Stimulated activated CD4-positive, alpha-beta T cell treated with anti-CD3 and anti-CD28 coated beads, TNF-alpha, amount 100 ng/mL, for 24 hours (primary cell): ENCODE data around the gene HMGN5.

Experiments
- DNase-seq, 3 experiments: peaks; one replicate each; pipeline ENCODE4 v3.0.0-alpha.2; 2020; ENCODE audit warnings: low read depth in 3 of 3

The HMGN5 gene, protein sequence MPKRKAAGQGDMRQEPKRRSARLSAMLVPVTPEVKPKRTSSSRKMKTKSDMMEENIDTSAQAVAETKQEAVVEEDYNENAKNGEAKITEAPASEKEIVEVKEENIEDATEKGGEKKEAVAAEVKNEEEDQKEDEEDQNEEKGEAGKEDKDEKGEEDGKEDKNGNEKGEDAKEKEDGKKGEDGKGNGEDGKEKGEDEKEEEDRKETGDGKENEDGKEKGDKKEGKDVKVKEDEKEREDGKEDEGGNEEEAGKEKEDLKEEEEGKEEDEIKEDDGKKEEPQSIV

DNA sequence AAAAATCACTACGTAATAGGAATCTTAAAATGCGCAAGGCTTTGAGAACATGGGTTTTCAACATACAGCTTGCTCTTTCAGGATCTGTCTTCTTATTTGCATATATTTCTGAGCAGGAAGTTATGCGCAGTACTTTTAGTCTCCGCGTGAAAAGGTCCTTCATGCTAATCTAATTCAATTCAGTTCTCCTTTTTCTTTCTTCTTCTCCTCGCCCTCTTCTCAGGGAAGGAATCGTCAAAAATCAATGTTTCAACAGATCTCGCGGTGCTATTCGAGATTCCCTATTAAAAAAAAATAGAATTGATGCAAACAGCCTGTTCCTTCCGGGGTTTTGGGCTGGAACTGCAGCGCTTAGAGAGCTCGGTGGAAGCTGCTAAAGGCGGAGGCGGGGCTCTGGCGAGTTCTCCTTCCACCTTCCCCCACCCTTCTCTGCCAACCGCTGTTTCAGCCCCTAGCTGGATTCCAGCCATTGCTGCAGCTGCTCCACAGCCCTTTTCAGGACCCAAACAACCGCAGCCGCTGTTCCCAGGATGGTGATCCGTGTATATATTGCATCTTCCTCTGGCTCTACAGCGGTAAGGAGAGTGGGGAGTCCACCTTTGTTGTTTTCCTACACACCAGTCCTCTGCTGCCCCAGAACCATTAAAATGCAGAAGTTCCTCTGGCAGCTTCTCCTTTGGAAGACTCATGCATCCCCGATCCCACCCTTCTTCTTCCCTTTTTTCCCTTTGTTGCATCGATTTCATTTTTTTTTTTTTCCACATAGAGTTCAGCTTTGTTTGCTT lies at the start of gene HMGN5, which contains the start of gene SH3BGRL:
HMGN5 (minus strand) TSS at position 243 of the 785 bp plus-strand sequence. CDS start 80,364 bp downstream, outside the sequence.
SH3BGRL (plus strand) TSS at position 432 of the 785 bp plus-strand sequence; CDS start at position 531, 99 bp downstream.
- DNase-seq, result peak; percentile 30 to 64 (median 47)

DNA sequence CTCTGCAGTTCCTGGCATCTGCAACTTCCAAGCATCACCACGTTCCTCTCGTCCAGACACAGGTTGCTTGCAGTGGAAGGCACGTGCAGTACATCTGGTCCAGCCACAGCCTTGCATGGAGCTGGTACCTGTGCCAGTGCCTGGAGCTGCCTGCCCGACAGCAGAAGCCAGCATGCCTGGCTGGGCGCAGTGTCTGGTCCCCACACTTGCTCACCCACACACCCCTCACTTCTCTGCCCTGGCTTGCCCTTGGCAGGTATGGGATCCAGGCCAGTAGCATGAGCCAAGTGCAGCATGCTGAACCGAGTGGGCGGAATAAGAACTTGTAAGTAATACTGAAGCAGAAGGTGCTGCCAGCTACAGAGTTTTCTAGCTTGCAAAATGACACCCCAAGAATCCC lies 40.0 kb upstream of the HMGN5 start:
- no peak for DNase-seq

DNA sequence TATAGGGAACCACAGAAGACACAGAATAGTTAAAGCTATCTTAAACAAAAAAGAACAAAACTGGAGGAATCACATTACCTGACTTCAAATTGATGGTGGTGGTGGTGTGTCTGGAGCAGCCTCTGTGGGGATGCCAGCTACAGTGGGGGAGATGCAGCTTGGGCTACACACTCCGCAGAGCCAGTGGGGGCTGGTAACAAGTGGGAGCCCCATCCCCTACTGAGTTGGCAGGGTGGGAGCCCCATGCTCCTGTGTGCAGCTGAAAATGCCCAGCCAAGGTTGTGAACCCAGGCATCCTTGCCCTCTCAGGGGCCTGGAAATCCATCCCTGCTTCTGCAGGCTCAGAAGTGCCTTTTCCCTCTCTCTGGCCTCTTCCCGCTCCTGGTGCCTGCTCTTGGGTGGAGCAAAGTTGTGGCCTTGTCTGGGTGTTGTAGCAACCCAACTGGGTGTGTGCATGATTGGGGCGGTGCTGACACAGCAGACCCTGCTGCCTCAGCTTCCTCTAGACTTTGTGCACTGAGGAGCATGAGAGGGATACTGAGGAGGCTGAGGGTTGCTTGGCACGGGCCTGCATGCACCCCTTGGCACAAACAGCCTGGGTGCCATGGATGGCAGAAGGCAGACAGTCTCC lies 39.1 kb upstream of the HMGN5 start:
- DNase-seq, result no peak

DNA sequence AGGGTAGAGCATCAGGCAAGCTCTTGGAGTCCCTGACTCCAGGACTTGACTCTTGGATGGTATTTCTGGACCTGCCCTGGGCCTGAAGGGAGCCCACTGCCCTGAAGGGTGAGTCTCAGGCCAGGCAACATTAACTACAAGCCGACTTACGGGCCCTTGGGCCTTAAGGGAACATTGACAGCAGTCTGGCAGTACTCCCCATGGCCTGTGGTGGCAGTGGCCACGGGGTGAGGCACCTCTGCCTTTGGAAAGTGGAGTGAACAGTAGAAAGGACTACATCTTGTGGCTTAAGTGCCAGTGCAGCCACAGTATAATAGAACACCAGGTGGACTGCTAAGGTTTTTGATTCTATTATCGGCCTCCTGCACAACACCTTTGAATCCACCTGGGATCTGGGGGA lies 36.5 kb upstream of the HMGN5 start:
- no peak for DNase-seq

DNA sequence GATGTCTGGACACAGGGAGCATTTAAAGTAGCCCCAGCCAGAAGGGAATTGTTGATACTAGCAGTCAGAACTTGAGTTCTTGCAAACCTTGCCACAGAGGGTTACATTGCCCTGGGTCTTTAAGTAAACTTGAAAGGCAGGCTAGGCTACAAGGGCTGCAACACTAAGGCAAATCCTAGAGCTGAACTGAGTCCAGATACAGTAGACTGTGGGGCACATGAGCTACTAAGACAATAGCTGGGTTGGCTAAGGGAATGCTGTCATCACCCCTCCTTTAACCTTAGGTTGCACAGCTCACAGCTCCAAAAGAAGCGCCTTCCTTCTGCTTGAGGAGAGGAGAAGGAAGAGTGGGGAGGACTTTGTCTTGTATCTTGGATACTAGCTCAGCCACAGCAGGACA lies 35.8 kb upstream of the HMGN5 start:
- no peak for DNase-seq

DNA sequence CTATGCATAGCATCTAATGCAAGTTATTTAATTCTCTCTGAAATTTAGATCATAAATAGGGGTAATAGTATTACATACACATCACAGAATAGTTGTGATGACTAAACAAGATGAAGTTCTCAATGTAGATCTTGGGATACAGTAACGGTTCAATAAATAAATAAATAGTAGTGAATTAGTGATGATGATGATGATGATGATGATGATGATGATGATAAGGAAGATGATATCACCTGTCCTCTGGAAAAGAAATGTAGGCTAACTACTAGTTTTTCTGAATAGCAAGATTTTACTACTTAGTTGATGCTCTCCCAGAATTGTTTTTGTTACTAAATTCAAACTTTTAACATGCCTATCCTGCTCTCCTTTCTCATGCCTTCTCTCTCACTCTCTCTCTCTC lies 30.5 kb upstream of the HMGN5 start:
- no peak for DNase-seq

DNA sequence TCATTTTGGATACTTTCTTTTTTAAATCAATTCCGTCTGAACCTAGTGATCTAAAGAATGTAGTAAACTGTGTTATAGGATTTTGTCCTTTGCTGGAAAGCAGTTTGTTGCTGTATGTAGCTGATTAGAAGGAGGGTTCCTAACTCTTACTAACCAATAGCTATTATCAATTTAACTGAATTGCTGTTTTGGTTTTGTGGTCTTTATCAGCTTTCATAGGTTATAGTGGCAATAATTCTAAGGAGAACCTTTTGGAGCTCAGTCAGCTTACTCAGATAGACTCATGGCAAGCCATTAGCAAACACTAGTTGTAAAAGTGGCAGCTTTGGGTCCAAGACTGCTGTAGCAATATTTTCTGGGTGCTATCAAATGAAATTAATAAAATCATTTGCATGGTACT lies 29.8 kb upstream of the HMGN5 start:
- no peak for DNase-seq

DNA sequence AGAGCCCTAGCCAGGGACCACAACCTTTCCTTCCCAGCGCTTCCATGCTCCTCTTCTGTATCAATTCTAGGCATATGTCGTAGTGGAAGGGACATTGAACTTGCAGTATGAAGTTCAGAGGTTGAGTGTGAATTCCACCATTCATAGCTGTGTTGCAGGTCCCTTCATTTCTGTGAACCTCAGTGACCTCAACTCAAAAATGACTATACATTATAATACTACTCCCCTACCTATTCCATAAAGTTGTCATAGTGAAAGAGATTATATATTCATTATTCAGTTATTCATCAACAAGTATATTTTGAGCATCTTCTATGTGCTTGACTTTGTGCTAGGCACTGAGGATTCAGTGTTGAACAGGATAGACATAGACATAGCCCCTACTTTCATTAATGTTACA lies 28.2 kb upstream of the HMGN5 start:
- no peak for DNase-seq

DNA sequence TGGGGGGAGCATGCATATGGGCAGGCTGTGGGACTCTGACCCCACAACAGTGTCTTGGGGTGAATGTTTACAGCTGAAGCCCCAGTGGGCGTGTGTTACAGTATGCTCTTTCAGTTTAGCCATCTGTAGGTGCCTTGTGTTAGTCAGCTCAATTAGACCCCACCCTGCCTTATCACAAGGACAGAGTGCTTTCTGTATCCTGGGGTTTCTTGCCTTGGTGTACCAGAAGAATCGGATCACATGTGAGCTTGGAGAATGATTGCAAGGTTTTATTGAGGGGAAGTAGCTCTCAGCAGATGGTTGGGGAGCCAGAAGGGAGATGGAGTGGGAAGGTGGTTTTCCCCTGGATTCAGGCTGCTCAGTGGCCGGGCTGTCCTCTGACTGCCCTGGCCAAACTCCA lies 27.5 kb upstream of the HMGN5 start:
- DNase-seq, result no peak

DNA sequence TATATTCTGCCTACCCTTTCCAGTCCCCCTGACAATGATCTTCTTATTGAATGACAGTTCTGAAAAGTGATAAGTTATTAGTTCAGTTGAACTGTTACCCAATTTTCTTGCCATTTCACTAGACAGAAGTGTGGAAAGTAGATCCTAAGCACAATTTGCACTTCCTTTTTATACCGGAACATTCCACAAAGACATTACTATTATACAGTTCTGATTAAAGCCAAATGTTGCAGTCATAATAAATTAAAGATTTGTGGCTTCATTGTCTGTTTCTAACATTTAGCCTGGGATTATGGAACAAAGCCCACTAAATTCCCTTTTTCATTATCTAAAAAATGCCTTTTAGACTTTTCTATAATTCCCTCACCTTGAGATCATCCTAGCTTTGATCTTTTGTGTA lies 14.0 kb upstream of the HMGN5 start:
- no peak for DNase-seq

DNA sequence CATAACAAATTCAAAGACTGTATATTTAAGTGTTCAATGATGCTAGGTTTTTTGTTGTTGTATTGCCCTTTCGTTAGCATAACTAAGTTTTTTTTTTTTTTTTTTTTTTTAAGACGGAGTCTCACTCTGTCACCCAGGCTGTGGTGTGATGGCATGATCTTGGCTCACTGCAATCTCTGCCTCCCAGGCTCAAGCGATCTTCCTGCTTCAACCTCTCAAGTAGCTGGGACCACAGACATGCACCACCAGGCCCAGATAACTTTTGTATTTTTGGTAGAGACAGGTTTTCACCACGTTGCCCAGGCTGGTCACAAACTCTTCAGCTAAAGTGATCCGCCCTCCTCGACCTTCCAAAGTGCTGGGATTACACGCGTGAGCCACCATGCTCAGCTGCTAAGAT lies 7.2 kb upstream of the HMGN5 start:
- DNase-seq, result no peak

DNA sequence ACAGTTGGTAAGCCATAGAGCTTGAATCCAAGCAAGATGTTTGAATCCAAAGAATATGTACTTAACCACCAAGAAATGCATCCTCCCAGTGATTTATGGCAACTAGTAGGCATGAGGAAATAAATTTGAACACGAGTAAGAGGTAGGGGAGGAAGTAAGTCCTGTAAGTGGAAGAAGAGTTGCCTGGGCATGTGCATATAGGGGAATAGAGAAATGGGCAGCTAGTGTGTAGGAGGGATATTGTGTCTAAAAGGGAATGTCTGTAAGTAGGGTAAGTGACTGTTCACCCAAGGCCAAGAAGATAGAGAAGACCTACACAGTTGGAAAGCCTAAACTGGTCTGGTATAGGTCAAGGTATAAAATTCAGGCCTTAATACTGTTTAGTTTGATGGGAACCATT lies 4.8 kb upstream of the HMGN5 start:
- no peak for DNase-seq

DNA sequence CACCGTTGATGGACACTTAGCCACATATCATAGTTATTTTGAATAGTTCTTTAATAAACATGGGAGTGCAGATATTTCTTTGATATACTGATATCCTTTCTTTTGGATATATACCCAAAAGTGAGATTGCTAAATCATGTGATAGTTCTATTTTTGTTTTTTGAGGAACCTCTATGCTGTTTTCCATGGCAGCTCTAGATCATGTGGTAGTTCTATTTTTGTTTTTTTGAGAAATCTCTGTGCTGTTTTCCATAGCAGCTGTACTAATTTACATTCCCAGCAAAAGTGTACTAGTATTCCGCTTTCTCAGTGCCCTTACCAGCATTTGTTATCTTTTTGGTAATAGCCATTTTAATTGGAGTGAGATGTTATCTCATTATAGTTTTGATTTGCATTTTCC lies 3.8 kb upstream of the HMGN5 start:
- DNase-seq, result no peak

DNA sequence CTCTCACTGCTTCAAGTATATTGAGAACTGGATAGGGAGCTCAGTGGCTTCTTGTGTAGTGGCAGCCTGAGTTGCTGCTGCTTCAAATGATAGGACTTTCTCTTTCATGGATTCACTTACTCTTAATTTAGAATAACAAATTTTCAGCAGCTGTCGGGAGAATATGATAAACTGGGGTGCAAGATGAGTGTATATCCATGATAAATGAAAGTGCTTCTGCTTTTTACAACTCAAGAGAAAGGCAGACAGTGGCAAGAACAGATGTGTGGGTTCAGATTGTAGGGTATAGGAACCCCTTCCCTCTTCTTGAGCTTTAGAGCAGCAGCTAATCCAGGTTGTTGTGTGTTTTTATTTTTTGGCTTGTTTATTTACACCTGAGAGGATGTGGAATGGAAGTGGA lies 1.2 kb upstream of the HMGN5 start:
- no peak for DNase-seq

DNA sequence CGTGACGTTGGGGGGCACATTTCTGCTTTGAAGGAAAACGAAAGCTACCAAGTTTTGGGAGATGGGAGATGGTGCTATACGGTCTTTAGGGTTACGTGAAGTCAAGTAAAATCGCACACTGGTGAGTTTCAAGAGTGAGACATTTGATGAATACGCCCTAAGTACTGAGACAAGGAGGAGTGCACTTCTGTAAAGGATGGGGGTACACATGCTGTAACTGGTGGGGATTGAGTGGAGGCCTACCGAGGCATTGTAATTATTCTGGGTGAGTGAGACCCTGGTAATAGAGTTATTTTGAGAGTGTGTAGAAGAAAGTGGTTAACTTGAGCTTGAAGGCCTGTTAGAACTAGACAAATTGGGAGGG lies 725 bp upstream of the HMGN5 start:
- DNase-seq, result no peak

DNA sequence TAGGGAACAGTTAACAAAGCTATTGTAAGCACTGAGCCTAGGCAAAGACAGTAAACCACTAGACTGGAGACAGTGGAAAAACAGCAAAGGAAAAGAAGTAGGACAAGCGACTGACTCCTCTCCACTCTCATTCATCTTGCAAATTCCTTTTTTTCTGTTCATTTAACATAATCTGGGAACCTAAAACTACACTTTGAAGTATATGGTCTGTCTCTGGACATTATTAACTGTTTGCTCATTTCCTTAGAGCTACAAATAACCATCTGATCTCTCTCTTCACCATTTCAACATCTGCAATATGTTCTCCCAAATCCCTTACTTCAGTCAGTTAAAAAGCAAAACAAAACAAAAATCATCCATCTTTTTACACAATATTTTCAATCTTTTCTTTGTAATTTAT lies 642 bp downstream of the HMGN5 start:
- no peak for DNase-seq

DNA sequence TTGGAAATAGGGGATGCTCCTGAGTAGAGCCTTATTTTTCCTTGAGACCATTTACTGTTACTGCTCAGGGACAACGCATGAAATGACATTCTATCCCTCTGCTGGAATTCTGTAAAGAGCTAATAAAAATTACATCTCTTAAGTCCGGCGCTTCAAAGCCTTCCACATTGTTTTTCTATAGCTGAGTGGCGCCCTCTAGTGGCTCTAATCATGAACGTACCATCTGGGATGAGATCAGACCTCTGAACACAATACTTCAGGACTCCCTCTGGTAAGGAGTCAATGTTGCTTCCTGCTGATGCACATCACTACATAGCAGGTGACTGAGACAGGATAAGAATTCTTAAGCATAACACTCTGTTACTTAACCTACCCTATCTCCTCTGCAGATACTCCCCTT lies 6.0 kb downstream of the HMGN5 start:
- peak; percentile 12 to 36 (median 19) for DNase-seq

DNA sequence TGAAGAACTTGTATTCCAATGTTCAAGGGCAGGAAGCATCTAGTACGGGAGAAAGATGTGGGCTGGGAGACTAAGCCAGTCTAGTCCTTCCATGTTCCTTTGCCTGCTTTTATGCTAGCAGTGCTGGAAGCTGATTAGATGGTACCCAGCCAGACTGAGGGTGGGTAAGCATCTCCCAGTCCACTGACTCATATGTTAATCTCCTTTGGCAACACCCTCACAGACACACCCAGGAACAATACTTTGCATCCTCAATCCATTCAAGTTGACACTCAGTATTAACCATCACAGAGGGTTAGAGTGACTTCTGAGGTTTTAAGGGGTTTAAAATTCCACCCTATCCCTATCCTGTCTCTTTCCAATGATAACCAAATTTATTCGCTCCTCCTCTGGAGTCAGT lies 6.5 kb downstream of the HMGN5 start:
- no peak for DNase-seq

DNA sequence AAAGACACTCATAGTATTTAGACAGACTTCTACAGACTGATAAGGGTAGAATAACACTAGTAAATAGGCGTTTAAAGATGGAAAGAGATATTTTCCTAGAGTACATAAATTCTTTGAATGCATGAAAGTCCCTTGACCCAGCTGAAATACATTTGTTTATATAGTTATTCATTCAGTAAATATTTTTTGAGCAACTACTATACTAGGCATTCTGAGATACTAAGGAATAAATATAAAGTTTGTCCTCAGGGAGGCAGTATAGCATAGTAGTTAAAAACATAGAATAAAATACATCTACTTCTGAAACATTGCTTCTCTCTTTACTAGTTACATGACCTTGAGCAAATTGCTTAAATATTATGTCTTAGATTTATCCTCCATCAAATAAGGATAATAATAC lies 27.4 kb downstream of the HMGN5 start:
- no peak for DNase-seq

DNA sequence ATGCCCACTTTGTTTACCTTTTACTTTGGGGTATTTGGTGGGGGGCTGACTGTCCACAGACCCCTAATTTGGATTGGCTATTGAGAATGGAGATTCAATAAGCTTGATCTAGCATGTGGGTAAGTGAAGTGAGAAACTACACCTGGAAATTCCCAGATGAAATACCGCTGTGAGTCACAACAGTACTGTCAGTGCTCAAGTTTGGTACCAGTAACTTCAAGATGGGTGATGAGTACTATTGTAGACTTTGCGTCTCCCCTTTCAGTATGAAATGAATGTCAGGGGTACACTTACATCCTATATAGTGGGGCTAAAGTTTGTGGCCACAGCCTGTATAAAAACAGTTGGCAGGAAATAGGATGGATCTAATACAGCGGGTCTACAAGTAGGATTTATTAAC lies 33.3 kb downstream of the HMGN5 start:
- DNase-seq, result no peak

DNA sequence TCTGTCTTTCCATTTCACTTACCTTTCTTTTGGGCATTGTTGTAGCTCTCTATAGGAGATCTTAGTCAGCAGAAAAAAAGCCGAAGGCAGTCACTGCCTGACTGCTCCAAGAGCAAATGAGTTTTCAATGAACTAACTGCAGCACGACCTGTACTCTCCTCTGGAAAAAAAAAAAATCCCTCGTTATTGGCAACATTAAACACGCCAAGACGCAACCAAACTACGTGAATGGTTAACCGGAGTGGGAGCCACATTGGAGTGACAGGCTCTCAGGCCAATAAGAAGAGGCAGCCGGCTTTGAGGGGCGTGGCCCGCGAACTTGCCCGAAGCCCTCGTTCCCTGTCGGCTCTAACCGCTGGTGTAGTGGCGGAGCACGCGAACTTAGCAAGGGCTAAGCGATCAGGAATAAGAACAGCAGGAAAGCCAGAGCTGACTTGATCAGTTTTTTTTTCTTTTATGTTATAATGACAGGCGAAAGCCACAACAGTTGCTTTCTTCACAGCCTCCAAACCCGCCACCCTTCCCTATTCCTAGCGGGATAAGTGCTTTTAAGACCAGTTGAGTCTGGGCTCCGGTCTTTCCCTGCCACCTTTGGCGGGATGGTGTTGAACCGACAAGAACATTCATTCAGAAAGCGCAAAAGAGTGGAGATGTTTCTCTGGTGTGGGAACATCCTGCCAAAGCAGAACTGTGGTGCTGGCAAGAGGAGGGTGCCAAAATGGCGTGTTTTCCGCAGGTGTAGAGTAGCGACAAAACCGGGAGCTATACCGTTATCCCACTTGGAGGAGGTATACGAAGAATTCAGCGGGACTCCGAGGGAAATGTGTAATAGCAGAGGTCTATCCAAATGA lies 80.0 kb downstream of the HMGN5 start:
- DNase-seq, result peak; percentile 62 to 84 (median 73)

DNA sequence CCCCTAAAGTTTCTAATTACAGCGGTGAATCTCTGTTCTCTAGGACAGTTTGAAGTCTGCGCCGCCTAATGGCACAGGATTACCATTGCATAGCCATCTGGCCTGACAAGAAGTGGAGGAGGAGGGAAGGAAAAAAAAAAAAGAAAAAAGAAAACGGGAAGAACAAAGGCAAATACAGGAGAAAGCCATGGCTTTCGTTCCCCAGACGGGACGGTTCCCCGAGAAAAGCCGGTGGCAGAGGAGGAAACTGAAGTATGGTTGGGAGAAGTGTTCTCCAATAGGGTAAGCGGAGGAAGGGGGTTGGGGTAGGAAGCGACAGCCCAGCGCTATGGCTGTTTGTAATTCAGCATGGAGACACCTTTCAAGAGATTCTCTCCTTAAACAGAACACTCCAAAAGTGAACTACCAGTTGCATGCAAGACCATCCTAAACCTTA lies 80.8 kb downstream of the HMGN5 start:
- peak in 1 of 3 experiments; percentile 29 for DNase-seq
